ENCODE data around the gene AFG3L2.

Gene AFG3L2

GRCh38 chr18:12306752-12307700 is 70.0 kb downstream of the AFG3L2 start:
- DNase-seq (ENCODE audit: low read depth in 2 of 2, low spot score in 1 of 2), result no peak

GRCh38 chr18:12305930-12306629 is 70.9 kb downstream of the AFG3L2 start:
- no peak for DNase-seq (ENCODE audit: low read depth in 2 of 2, low spot score in 1 of 2)

- DNase-seq (ENCODE audit: low read depth in 2 of 2, low spot score in 1 of 2), result no peak
Observed at GRCh38 chr18:12305211-12305610, 71.8 kb downstream of the AFG3L2 start.

- DNase-seq (ENCODE audit: low read depth in 2 of 2, low spot score in 1 of 2), result no peak
Observed at GRCh38 chr18:12304351-12305210, 72.4 kb downstream of the AFG3L2 start.

- no peak for DNase-seq (ENCODE audit: low read depth in 2 of 2, low spot score in 1 of 2)
Observed at GRCh38 chr18:12302391-12303147, 74.5 kb downstream of the AFG3L2 start.

- DNase-seq (ENCODE audit: low read depth in 2 of 2, low spot score in 1 of 2), result no peak
Observed at GRCh38 chr18:12301263-12302005, 75.6 kb downstream of the AFG3L2 start.

- no peak for DNase-seq (ENCODE audit: low read depth in 2 of 2, low spot score in 1 of 2)
Observed at GRCh38 chr18:12299862-12300261, 77.2 kb downstream of the AFG3L2 start.

- no peak for DNase-seq (ENCODE audit: low read depth in 2 of 2, low spot score in 1 of 2)
Observed at GRCh38 chr18:12296457-12296856, 80.6 kb downstream of the AFG3L2 start.

- no peak for DNase-seq (ENCODE audit: low read depth in 2 of 2, low spot score in 1 of 2)
Observed at GRCh38 chr18:12296087-12296403, 81.0 kb downstream of the AFG3L2 start.

- DNase-seq (ENCODE audit: low read depth in 2 of 2, low spot score in 1 of 2), result no peak
Observed at GRCh38 chr18:12295389-12296086, 81.5 kb downstream of the AFG3L2 start.

- DNase-seq (ENCODE audit: low read depth in 2 of 2, low spot score in 1 of 2), result no peak
Observed at GRCh38 chr18:12293831-12294230, 83.2 kb downstream of the AFG3L2 start.

GRCh38 chr18:12291690-12292089 is 85.3 kb downstream of the AFG3L2 start:
- DNase-seq (ENCODE audit: low read depth in 2 of 2, low spot score in 1 of 2), result no peak

GRCh38 chr18:12291161-12291560 is 85.9 kb downstream of the AFG3L2 start:
- DNase-seq (ENCODE audit: low read depth in 2 of 2, low spot score in 1 of 2), result no peak

GRCh38 chr18:12290086-12290485 is 86.9 kb downstream of the AFG3L2 start:
- DNase-seq (ENCODE audit: low read depth in 2 of 2, low spot score in 1 of 2), result no peak

- DNase-seq (ENCODE audit: low read depth in 2 of 2, low spot score in 1 of 2), result no peak
Observed at GRCh38 chr18:12288403-12288755, 88.6 kb downstream of the AFG3L2 start.

GRCh38 chr18:12287684-12288402 is 89.2 kb downstream of the AFG3L2 start:
- no peak for DNase-seq (ENCODE audit: low read depth in 2 of 2, low spot score in 1 of 2)

- no peak for DNase-seq (ENCODE audit: low read depth in 2 of 2, low spot score in 1 of 2)
Observed at GRCh38 chr18:12287131-12287681, 89.8 kb downstream of the AFG3L2 start.

- no peak for DNase-seq (ENCODE audit: low read depth in 2 of 2, low spot score in 1 of 2)
Observed at GRCh38 chr18:12283666-12284065, 93.4 kb downstream of the AFG3L2 start.

GRCh38 chr18:12283256-12283655 is 93.8 kb downstream of the AFG3L2 start:
- no peak for DNase-seq (ENCODE audit: low read depth in 2 of 2, low spot score in 1 of 2)

Data from stimulated activated CD8-positive, alpha-beta memory T cell treated with anti-CD3 and anti-CD28 coated beads, Interleukin-4, amount 100 ng/mL, for 4 hours (primary cell).